ENCODE measurements around the gene PSMF1.
A peak's percentile ranks its signal among the peaks of the same experiment; 100 is the strongest.
"Not testable (repeated sequence)": the region's sequence is repeated elsewhere in the genome, so short reads cannot be mapped to it uniquely, and the experiment has no call there.

Gene PSMF1

DNA sequence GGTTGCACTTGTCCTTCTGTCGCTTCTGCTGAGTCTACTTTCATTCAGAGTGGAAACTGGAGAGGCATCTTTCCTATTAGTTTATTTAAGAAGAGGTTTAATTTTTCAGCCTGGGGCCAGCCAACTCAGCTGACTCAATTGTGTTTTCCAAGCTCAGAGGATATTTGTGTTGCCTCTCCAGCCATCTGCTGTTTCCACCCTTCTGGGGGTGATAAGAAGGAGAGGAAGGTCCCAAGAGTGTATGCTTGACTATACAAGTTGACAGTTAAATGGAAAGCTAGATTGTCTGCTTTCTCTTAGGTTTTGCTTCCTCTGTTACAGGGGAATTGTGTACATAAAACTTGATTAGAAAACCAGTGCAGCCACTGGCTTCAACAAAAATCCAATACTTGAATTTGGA lies 3.0 kb downstream of the PSMF1 start:
- peak overlapping the region; percentile 34 for H3K27ac ChIP-seq
- no peak for DNase-seq (ENCODE audit: low read depth, low spot score)

DNA sequence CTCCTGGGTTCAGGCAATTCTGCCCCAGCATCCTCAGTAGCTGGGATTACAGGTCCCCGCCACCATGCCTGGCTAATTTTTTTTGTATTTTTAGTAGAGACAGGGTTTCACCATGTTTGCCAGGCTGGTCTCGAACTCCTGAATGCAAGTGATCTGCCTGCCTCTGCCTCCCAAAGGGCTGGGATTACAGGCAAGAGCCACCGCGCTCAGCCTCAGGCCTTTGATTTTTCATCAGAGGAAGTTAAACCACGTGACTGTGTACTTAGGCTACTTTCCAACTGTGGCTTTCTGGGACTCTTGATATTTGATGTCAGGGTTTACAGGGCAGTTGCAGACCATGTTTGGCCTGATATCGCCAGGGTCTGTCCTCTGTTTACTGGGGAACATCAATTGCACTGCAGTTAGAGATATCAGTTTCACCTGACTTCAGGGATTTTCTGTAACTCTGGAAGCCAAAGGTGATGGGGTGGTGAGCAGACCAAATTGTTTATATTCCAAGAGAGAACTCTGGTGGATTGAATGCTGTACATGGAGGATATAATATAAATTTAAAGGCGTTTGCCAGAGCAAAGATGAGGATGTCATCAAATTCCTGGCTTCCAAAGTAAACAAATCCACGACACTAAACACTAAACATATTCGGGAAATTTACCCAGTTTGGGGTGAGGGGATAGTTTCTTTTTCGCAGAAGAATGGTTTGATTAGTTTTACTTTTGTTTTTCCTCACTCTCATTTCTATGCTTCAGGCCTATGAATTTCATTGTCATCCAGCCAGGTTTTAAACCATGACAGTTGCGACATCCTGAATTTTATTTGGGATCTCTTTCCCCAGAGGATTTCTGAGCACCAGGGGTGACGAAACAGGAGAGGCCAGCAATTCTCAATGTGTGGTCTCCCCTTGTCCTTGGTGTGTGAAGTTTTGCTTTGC lies 4.2 kb downstream of the PSMF1 start:
- peak; percentile 12 for DNase-seq (ENCODE audit: low read depth, low spot score)
- H3K27ac ChIP-seq = peak overlapping the region; percentile 34

DNA sequence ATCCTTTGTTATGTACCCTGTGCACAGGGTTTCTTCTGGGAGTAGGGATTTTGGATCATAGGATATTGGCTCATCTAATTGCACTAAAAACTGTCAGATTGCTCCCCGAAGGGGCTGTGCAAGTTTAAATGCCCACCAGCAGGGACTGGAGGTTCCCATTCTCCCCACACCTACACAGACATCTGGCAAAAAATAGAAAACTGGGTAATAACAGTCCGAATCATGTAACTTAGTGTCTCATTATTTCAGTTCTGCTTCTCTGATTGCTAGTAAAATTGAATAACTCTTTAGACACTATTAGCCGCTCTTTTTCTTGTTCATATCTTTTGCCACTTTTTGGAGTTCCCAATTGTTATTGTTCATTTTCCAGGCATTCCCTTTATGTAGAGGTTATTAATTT lies 5.3 kb downstream of the PSMF1 start:
- no peak overlapping the region for H3K27ac ChIP-seq
- DNase-seq (ENCODE audit: low read depth, low spot score) = no peak

DNA sequence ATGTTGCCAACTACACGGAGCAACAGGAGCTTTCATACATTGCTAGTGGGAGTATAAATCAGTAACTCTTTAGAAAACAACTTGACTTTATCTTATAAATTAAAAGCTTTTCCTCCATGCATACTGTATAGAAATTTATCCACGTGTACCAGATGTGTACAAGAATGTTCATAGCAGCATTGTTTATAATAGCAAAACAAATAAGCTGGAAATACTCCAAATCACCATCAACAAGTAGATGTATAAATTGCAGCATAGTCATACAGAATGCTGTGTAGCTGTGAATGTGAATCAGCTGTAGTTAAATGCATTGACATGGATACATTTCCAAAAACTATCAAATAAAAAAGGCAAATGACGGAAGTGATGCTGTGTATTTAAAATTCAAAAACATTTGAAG lies 6.0 kb downstream of the PSMF1 start:
- H3K27ac ChIP-seq = no peak overlapping the region
- DNase-seq (ENCODE audit: low read depth, low spot score) = no peak

DNA sequence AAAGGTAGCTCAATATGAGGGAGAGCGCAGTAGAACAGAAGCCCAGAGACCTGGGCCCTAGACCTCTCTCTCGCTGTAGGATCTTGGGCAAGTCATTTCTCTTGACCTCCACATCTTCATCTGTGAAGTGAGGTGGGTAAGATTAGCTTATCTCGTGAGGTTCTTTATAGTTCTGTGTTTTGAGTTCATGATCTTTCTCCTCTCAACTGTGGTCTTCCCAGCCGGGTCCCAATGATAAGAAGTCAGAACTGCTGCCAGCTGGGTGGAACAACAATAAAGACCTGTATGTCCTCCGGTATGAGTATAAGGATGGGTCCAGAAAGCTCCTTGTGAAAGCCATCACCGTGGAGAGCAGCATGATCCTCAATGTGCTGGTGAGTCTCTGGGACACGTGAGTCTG lies 6.9 kb downstream of the PSMF1 start:
- no peak for DNase-seq (ENCODE audit: low read depth, low spot score)
- H3K27ac ChIP-seq = no peak overlapping the region

DNA sequence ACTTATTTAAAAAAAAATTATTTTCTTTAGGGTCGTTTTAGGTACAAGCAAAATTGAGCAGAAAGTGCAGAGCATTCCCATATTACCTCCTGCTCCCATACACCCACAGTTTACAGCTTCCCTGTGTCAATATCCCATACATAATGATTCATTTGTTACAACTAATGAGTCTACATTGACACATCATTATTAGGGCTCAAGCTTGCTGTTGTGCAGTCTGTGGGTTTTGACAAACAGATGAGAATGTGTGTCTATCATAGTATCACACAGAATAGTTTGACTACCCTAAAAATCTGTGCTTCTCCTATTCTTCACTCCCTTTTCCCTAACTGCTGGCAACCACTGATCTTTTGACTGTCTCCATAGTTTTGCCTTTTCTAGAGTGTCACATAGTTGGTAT lies 9.4 kb downstream of the PSMF1 start:
- DNase-seq (ENCODE audit: low read depth, low spot score) = no peak
- H3K27ac ChIP-seq = no peak overlapping the region

DNA sequence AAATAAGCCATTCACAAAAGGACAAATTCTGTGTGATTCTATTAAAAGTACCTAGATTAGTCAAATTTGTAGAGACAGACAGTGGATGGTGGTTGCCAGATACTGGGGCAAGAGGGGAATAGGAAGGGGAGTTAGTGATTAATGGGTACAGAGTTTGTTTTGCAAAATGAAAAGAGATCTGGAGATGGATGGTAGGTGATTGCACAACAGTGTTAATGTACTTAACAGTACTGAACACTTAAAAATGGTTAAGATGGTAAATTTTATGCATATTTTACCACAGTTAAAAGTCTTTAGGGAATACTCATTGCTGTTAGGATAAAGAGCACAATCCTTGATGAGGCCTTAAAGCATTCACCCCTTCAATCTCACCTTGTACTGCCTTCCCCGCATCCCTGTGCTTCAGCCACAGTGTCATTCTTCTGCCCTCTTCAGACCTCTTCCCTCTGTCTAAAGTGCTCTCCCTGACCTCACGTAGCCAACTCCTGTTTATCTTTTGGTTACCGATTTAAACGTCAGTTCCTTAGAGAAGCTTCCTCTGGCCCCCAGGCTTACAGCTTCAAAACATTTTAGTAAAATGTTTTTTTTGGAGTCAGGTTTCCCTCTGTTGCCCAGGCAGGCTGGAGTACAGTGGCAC lies 11.8 kb downstream of the PSMF1 start:
- H3K27ac ChIP-seq = no peak overlapping the region
- DNase-seq (ENCODE audit: low read depth, low spot score) = no peak

DNA sequence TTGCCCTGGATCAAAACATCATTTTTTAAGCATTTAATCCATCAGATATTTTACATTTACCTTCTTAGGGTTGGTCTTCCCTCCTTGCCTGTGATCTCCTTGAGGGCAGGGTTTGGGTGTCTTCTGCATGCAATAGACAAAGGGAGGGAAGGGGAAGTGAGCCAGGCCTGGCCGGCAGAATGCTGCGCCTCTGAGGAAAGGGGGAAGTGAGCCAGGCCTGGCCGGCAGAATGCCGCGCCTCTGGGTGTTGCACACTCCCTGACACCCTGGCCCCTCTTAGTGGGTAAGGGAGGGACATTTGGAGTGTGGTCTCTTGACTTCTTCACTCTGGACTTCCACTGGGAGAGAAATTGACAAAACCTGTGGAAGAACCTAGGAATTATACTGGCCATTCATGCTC lies 12.4 kb downstream of the PSMF1 start:
- no peak for DNase-seq (ENCODE audit: low read depth, low spot score)

DNA sequence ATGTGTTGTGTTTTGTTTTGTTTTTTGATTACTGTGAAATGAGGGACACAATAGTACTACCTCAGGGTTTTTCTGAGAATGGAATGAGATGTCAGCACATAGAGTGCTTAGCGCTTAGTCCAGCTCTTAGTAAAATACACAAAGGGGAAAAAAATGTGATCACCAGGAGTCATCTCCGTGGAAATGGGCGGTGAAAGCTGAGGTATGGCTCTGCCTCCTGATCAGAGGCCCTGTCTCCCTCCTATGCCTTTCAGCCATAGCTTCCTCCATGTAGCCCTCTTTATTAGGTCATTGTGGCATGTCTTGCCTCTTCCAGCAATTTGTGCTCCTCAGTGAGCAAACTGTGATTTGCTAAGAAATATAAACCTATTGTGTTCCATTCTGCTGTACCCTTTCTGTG lies 13.0 kb downstream of the PSMF1 start:
- no peak overlapping the region for H3K27ac ChIP-seq
- no peak for DNase-seq (ENCODE audit: low read depth, low spot score)

More for the DNA sequence above, 12.4 kb downstream of the PSMF1 start:
- no peak overlapping the region for H3K27ac ChIP-seq

DNA sequence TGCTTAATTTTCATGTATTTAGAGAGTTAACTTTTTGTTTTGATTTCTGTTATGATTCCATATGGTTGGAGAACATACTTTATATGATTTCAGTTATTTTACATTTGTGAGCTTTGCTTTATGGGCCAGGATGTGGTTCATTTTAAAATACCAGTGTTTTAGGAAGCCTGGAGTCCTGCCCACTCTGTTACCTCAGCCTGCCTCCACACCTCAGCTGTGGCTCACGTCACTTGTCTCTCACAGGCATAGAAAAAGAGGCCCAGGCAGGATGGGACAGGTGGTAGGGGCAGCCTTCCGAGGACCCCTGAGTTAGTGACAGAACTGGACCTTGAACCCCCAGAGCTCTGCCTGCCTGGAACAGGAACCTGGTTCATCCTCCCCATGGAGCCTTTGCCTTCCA lies 16.0 kb downstream of the PSMF1 start:
- DNase-seq (ENCODE audit: low read depth, low spot score) = no peak
- H3K27ac ChIP-seq = no peak overlapping the region

DNA sequence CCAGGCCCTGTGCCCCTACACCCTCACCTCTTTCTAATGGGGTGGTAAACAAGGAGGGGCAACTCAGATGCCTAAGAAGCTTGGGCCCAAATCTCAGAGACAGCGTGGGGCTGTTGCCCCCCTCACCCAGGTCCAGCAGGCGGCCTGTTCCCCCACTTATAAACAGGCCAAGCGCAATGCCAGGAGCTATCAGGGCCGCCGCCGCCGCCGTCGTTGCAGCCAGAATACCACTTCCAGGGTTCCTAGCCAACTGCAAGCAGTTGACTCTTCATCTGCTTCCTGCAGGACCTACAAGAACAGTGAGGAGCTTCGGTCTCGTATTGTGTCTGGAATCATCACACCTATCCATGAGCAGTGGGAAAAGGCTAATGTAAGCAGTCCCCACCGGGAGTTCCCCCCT lies 16.4 kb downstream of the PSMF1 start:
- DNase-seq (ENCODE audit: low read depth, low spot score) = no peak
- H3K27ac ChIP-seq = no peak overlapping the region

DNA sequence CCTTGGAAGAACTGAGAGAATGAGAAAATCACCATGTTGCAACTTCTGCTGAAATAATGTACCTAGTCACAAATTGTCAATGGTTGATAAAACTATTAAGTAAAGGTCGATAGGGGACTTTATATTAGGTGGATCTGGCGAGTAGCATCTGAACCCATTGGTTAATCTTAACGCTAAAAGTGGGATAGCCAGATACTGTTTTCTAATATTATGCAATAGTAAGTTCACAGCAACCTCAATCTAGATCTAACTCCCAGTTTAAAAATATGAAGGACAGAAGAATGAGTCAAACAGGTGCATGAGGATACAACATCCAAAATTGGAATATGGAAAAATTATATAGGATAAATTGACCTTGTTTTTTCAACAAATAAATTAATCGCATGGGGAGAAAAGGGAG lies 18.8 kb downstream of the PSMF1 start:
- H3K27ac ChIP-seq = no peak overlapping the region
- DNase-seq (ENCODE audit: low read depth, low spot score) = no peak

DNA sequence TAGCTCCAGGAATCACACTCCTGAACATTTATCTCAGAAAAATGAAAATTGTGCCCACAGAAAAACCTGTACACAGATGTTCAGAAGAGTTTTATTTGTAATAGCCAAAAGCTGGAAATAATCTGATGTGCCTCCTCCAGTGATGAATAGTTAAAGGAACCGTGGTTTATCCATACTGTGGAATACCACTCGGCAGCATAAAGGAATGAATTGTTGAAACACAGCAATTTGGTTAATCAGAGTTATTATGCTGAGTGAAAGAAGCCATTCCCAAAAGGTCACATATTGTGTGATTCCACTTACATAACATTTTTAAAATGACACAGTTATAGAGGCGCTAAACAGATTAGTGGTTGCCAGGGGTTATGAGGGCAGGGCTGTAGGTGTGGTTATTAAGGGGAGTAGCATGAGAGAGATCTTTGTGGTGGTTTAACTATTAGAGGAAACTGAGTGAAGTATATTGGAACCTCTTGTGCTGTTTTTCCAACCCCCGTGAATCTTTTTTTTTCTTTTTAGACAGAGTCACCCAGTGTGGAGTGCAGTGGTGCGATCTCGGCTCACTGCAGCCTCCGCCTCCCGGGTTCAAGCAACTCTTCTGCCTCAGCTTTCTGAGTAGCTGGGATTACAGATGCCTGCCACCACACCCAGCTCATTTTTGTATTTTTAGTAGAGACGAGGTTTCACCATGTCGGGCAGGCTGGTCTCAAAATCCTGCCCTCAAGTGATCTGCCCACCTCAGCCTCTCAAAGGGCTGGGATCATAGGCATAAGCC lies 26.2 kb downstream of the PSMF1 start:
- no peak for DNase-seq (ENCODE audit: low read depth, low spot score)

DNA sequence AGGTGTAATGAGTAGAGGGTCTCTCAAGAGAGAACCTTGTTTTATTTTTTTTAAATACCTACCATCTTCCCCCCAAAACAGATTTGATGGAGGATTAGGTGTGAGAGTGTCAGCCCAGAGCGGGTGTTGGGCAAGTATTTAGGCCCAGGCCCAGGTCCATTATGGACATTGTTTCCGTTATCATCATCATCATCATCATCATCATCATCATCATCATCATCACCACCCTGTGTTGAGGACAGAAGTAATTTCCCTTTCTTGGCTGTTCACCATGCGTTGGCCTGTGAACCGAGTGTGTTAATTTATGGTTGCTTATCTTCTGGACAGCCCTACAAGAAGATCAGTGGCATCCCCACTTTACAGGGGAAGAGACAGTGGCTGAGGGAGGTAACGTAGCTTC lies 28.6 kb downstream of the PSMF1 start:
- H3K27ac ChIP-seq = no peak overlapping the region

More for the DNA sequence above, 26.2 kb downstream of the PSMF1 start:
- H3K27ac ChIP-seq = no peak overlapping the region

DNA sequence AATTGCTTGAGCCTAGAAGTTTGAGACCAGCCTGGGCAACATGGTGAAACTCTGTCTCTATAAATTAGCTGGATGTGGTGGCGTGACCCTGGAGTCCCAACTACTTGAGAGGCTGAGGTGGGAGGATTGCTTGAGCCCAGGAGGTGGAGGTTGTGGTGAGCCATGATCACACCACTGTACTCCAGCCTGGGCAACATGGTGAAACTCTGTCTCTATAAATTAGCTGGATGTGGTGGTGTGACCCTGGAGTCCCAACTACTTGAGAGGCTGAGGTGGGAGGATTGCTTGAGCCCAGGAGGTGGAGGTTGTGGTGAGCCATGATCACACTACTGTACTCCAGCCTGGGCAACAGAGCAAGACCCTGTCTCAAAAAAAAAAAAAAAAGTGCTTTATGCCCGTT lies 31.4 kb downstream of the PSMF1 start:
- DNase-seq (ENCODE audit: low read depth, low spot score); H3K27ac ChIP-seq: not testable (repeated sequence)

More for the DNA sequence above, 28.6 kb downstream of the PSMF1 start:
- DNase-seq (ENCODE audit: low read depth, low spot score) = no peak

DNA sequence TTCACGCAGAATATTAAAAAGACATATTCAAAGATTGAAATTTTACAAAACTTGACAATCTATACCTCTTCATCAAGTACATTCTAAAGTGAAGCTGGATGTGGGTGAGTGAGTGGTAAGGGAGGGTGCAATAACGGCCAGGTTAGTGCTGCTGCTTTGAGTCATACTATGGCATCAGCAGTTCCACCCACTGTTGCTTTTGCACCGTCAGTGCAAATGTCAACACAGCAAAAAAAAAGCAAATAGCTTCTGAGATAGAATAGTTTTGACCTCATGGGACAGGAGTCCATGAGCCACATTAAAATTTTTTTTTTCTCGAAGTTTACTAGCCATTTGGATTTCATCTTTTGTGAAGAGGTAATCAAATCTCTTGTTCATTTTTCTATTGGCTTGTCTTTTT lies 31.8 kb downstream of the PSMF1 start:
- peak; percentile 20 for DNase-seq (ENCODE audit: low read depth, low spot score)

DNA sequence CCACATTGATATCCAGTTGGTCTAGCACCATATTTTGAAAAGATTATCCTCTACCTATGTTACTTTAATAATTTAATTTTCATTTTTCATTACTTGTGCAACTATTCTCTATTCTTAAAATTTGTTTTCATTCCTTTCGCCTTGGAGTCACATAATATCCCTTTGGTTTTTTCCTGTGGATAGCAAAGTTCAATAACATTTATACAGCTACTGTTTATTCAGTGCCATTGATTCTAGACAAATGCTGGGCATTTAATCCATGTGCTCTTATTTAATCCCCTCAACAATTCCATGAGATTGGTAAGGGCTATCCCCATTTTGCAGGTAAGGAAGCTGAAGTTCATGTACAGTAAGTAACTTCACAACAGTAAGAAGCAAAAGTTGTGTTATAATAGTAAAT lies 32.6 kb downstream of the PSMF1 start:
- no peak for DNase-seq (ENCODE audit: low read depth, low spot score)

More for the DNA sequence above, 31.8 kb downstream of the PSMF1 start:
- H3K27ac ChIP-seq = no peak overlapping the region

DNA sequence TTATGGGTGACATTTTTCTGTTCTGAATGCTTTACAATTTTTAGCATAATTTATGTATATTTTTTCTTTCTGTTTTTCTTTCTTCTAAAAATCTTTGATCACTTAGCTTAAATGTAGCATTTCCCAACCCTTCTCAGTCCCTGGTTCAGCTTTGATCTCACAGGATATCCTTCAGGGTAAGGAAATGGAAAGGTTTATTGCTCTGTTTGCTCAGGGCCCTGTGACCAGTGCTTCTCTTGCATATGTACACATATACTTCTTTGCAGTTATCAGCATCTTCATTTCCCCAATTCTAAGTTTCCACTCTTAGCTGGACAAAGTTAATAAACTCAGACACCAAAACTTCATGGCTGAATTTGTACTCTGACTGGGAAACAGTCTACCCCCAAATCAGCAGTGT lies 35.8 kb downstream of the PSMF1 start:
- no peak overlapping the region for H3K27ac ChIP-seq

More for the DNA sequence above, 32.6 kb downstream of the PSMF1 start:
- H3K27ac ChIP-seq = no peak overlapping the region

DNA sequence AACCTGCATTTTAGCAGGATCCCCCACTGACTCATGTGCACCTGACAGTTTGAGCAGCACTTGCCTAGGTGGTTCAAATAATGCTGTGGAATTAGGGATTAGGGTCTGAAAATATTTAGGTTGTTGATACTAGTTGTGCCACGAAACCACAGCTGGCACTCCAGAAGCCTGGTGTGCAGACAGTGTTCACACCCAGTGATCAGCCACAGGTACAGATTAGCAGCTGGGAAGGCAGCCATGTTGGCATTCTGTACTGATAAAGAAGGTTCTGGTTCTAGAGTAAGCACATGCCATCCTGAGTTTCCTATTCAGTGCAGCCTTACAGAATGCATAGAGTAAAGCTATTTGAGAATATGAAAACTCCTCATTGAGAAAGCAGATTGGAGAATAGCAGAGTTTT lies 36.3 kb downstream of the PSMF1 start:
- no peak overlapping the region for H3K27ac ChIP-seq
- no peak for DNase-seq (ENCODE audit: low read depth, low spot score)

More for the DNA sequence above, 35.8 kb downstream of the PSMF1 start:
- no peak for DNase-seq (ENCODE audit: low read depth, low spot score)

DNA sequence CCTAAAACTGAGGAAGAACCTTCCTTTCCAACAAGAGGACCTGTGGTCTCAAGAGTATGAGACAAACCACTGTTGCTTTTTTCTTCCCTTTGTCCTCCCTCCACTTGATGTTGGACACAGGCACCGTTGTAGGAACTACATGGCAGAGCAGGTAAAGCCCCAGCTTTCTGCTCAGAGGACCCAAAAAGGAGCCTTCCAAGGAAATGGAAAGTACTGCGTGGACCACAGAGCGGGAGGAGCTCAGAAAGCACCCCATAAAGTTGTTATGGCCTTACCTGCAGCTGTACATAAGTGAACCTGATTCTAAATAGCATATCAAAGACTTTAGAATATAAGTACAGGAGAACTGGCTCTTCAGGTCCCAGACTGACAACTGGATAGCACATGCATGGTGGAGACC lies 36.9 kb downstream of the PSMF1 start:
- H3K27ac ChIP-seq = no peak overlapping the region
- DNase-seq (ENCODE audit: low read depth, low spot score) = no peak

DNA sequence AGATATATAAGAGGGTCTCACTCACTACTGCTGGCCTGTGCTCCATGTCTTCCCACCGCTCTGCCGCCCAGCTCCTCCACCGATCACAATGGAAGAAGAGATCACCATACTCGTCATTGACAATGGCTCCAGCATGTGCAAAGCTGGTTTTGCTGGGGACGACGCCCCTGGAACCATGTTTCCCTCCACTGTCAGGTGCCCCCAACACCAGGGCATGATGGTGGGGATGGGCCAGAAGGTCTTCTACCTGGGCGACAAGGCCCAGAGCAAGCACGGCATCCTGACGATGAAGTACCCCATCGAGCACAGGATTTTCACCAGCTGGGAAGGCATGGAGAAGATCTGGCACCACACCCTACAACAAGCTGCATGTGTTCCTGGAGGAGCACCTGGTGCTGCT lies 42.1 kb downstream of the PSMF1 start:
- no peak for DNase-seq (ENCODE audit: low read depth, low spot score)
- H3K27ac ChIP-seq = no peak overlapping the region
